Muscle layer of colon (tissue), 2 donors: ENCODE measurements around the gene TCF20.

Experiments
- H3K27ac ChIP-seq: one replicate; pipeline ENCODE4 v1.7.0; 2013; ENCODE audit warnings: low read depth, mild to moderate bottlenecking, low read length, moderate library complexity
- H3K27me3 ChIP-seq, 2 donors: one replicate each; pipeline ENCODE4 v1.7.0; 2013; ENCODE audit warnings: low read length in 2 of 2, mild to moderate bottlenecking in 2 of 2; ENCODE audit not compliant: insufficient read depth in 2 of 2, control insufficient read depth in 1 of 2
- H3K36me3 ChIP-seq: one replicate; pipeline ENCODE4 v1.7.0; 2013; ENCODE audit warnings: mild to moderate bottlenecking, low read length; ENCODE audit not compliant: insufficient read depth
- H3K4me1 ChIP-seq: one replicate; pipeline ENCODE4 v1.7.0; 2013; ENCODE audit warnings: mild to moderate bottlenecking, low read length; ENCODE audit not compliant: insufficient read depth
- H3K4me3 ChIP-seq, 2 donors: one replicate each; pipeline ENCODE4 v1.7.0; 2013; ENCODE audit warnings: low read length in 2 of 2, low read depth in 1 of 2, mild to moderate bottlenecking in 1 of 2, moderate library complexity in 1 of 2
- H3K9ac ChIP-seq: one replicate; pipeline ENCODE4 v1.7.0; 2013; ENCODE audit warnings: low read length
- H3K9me3 ChIP-seq: one replicate; pipeline ENCODE4 v1.7.0; 2013; ENCODE audit warnings: mild to moderate bottlenecking, low read length
- donor health status: abdominal sarcoma.
- donor health status: Adenocarcinoma of cecum.

Gene TCF20

GRCh38 chr22:42298746-42299145 is 28.3 kb upstream of the TCF20 start:
- Histone ChIP-seq H3K36me3 (no peaks in the 10 kb centered on the region), H3K9me3 (no peaks in the 10 kb centered on the region), H3K4me3 (no peak overlapping the region), H3K27me3 (no peaks in the 10 kb centered on the region), H3K9ac (no peak overlapping the region), H3K4me1 (peaks cover 14% of the 10 kb centered on the region), H3K27ac (no peak overlapping the region)

DNA sequence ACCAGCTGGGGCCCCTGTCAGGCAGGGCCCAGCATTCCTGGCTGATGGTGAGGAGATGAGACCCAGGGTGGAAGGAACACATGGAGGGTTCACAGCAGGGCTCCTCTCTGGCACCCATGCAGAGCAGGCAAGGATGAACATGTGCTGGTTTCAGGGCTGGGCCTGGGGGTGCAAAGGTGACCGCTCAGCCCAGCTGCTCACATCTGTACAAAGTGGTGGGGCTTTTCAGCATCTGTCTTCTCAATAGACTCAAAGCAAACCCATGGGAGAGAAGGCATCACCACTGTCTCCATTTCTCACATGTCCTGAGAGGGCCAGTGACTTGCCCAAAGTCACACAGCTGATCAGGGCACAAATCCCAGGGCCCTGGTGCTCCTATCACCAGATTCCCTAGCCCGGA is 27.3 kb upstream of the TCF20 start:
- H3K9me3 ChIP-seq, result no peaks in the 10 kb centered on the region
- no peaks in the 10 kb centered on the region for H3K36me3 ChIP-seq
- H3K27ac ChIP-seq, result no peak overlapping the region
- H3K4me1 ChIP-seq, result peaks cover 14% of the 10 kb centered on the region
- no peak overlapping the region for H3K4me3 ChIP-seq
- H3K27me3 ChIP-seq, result no peaks in the 10 kb centered on the region
- H3K9ac ChIP-seq, result no peak overlapping the region

- Histone ChIP-seq H3K27ac (no peak overlapping the region), H3K9me3 (no peaks in the 10 kb centered on the region), H3K36me3 (no peaks in the 10 kb centered on the region), H3K4me3 (no peak overlapping the region), H3K4me1 (peaks cover 14% of the 10 kb centered on the region), H3K27me3 (no peaks in the 10 kb centered on the region), H3K9ac (no peak overlapping the region)
These were observed 26.4 kb upstream of the TCF20 start for GRCh38 chr22:42296883-42297282.

GRCh38 chr22:42296381-42296853 is 26.0 kb upstream of the TCF20 start:
- H3K9me3 ChIP-seq, result no peaks in the 10 kb centered on the region
- no peaks in the 10 kb centered on the region for H3K27me3 ChIP-seq
- H3K9ac ChIP-seq, result no peak overlapping the region
- H3K36me3 ChIP-seq, result no peaks in the 10 kb centered on the region
- H3K4me3 ChIP-seq, result no peak overlapping the region
- H3K27ac ChIP-seq, result no peak overlapping the region
- H3K4me1 ChIP-seq, result peaks cover 14% of the 10 kb centered on the region

DNA sequence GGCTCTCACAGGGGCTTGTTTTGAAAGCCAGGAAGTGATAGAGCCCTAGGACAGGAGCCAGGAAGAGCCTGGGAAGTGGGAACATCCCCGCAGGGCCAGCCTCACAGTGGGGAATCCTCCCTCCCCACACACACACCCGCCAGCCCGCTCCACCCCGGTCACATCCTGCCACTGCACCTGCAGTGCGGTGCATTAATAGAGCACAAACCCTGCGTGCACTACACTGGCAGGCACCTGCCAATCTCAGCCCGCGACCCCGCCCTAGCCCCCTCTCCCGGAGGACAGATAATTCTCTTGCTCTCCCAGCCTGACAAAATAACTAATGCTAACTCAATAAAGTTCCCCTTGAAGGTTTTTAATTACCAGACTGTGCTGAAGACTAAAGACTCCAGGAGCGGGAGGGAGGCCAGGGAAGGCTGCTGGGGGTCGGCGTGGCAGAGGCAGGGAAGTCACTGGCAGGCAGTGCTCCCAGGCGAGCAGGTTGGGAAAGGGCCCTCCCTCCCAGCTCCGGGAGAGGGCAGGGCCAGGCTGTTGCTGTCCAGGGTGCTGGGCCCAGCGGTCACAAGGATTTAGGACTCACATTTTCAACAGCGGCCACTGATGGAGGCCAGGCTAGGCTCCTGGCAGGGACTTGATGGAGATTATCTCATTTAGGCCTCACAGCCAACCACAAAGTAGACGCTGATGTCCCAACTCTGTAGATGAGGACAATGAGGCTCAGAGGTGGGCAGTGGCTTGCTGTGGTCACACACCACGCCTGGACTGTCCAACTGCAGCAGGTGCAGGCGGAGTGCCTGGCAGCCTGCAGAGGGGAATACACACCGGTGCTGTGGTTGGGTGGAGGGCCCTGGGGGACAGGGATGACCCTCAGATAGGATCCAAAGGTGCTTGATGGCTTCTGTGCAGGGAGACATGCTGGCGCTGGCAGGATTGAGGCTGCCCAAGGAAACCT is 23.9 kb upstream of the TCF20 start:
- Histone ChIP-seq H3K27me3 (no peaks in the 10 kb centered on the region), H3K9ac (no peak overlapping the region), H3K36me3 (no peaks in the 10 kb centered on the region), H3K27ac (no peak overlapping the region), H3K4me1 (peaks cover 8% of the 10 kb centered on the region), H3K4me3 (no peak overlapping the region), H3K9me3 (no peaks in the 10 kb centered on the region)

DNA sequence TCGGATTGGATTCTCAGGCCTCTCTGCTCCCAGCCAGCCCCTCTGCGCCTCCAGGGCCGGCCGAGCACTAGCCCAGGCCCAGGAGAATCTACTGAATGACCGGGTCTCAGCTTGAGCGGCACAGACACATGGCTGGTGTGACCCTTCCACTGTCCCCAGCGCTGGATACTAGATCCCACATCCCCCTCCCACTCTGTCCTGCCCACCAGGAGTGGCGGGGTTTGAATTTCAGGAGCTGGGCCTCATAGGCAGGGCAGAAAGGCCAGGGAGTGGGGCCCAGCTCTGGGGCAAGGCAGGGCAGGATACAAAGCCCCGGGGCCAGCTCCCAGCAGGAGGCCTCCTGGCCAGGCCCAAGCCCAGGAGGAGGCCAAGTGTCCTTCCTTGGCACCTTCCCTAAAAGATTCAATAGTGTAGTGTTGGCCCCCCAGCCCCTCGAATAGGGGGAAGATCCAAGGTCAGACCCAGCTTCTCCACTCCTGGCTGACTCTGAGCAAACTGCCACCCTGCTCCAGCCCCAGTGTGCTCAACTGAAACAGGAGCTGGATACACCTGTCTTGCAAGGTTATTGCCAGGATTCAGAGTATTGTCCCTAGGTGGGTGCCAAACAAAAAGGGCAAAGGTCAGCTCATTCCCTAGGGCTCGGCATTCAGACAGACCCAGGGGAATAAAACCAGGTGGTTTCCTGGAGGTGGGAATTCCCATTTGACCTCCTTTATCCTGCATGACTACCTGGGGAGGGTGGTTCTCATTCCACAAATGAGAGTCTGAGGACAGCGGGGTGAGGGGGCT is 22.5 kb upstream of the TCF20 start:
- H3K9me3 ChIP-seq, result no peaks in the 10 kb centered on the region
- no peak overlapping the region for H3K27ac ChIP-seq
- no peak overlapping the region for H3K4me3 ChIP-seq
- peaks cover 8% of the 10 kb centered on the region for H3K4me1 ChIP-seq
- no peaks in the 10 kb centered on the region for H3K27me3 ChIP-seq
- no peaks in the 10 kb centered on the region for H3K36me3 ChIP-seq
- no peak overlapping the region for H3K9ac ChIP-seq

GRCh38 chr22:42291287-42291686 is 20.8 kb upstream of the TCF20 start:
- H3K4me1 ChIP-seq, result no peaks in the 10 kb centered on the region
- H3K9ac ChIP-seq, result no peak overlapping the region
- no peaks in the 10 kb centered on the region for H3K9me3 ChIP-seq
- H3K4me3 ChIP-seq, result no peak overlapping the region
- H3K36me3 ChIP-seq, result no peaks in the 10 kb centered on the region
- no peak overlapping the region for H3K27ac ChIP-seq
- no peaks in the 10 kb centered on the region for H3K27me3 ChIP-seq

GRCh38 chr22:42289671-42290541 is 19.5 kb upstream of the TCF20 start:
- Histone ChIP-seq H3K27ac (no peak overlapping the region), H3K27me3 (peaks cover 3 to 9% of the 10 kb centered on the region in 2 donors), H3K9me3 (no peaks in the 10 kb centered on the region), H3K4me3 (no peak overlapping the region), H3K36me3 (no peaks in the 10 kb centered on the region), H3K4me1 (no peaks in the 10 kb centered on the region), H3K9ac (no peak overlapping the region)

DNA sequence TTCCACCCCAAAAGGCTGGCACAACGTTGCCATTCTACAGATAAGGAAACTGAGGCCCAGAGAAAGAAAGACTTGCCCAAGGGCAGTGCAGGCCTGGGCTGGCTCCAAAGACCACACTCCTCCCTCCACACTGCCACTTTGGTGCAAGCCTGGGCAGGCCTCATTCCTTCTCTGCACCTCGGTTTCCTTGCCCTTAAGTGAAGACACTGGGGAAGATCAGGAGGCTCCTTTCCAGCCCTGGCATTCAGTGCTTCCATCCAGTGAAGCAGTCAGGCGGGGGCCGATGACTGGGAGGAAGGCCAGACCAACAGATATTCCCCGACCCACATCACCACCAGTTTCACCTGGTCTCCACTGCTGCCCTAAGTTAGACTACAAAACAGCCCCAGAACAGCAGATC is 18.3 kb upstream of the TCF20 start:
- Histone ChIP-seq H3K4me3 (no peak overlapping the region), H3K9me3 (no peaks in the 10 kb centered on the region), H3K27me3 (peaks cover 11 to 20% of the 10 kb centered on the region in 2 donors), H3K36me3 (no peaks in the 10 kb centered on the region), H3K27ac (no peak overlapping the region), H3K9ac (no peak overlapping the region), H3K4me1 (no peaks in the 10 kb centered on the region)

GRCh38 chr22:42287174-42287890 is 16.9 kb upstream of the TCF20 start:
- Histone ChIP-seq H3K4me3 (no peak overlapping the region), H3K4me1 (no peaks in the 10 kb centered on the region), H3K9me3 (no peaks in the 10 kb centered on the region), H3K9ac (no peak overlapping the region), H3K27ac (no peak overlapping the region), H3K27me3 (peaks cover 11 to 20% of the 10 kb centered on the region in 2 donors), H3K36me3 (no peaks in the 10 kb centered on the region)
